Body of pancreas (tissue), 4 donors: ENCODE data around the gene CIAO2B. TPM values are rescaled to one million over a fixed set of nuclear protein-coding genes. Genes with fewer than 3 reads are reported as not detected.

ENCODE experiments used
- ATAC-seq: fragments of 150-250 bp; one replicate; pipeline ENCODE4 v1.9.1; 2016
- DNase-seq, 4 donors: peaks; one replicate each; pipeline ENCODE4 v3.0.0-alpha.2; 2019
- H3K27ac ChIP-seq, 4 donors: fragments of 200-600 bp; sonication (generic); 1 replicate in 3 of 4; 2 replicates in 1 of 4; pipeline versions ENCODE4 v1.5.1 to v1.6.1; 2016 to 2019; ENCODE audit warnings: mild to moderate bottlenecking in 1 of 4, mixed read lengths in 1 of 4, moderate library complexity in 1 of 4
- H3K27me3 ChIP-seq, 2 donors: fragments of 200-600 bp; sonication (generic); one replicate each; pipeline ENCODE4 v1.6.0; 2016; ENCODE audit warnings: mild to moderate bottlenecking in 1 of 2
- H3K36me3 ChIP-seq, 2 donors: fragments of 200-600 bp; sonication (generic); replicated peaks in 1 of 2; 2 replicates each; pipeline ENCODE4 v1.5.1; 2016; ENCODE audit warnings: low read depth in 2 of 2; ENCODE audit not compliant: insufficient read depth in 1 of 2
- H3K4me1 ChIP-seq: fragments of 200-600 bp; sonication (generic); one replicate; pipeline ENCODE4 v1.6.0; 2016
- H3K4me3 ChIP-seq, 2 donors: fragments of 200-600 bp; sonication (generic); 1 replicate in 1 of 2; 2 replicates in 1 of 2; pipeline ENCODE4 v1.5.1; 2016 to 2019
- H3K9me3 ChIP-seq, 3 donors: fragments of 200-600 bp; sonication (generic); 1 replicate in 2 of 3; 2 replicates in 1 of 3; pipeline ENCODE4 v1.5.1; 2016
- POLR2A ChIP-seq, 3 donors: fragments of 450-650 bp; IDR thresholded peaks; one replicate each; pipeline ENCODE4 v1.6.1; 2016; ENCODE audit warnings: antibody characterized with exemption in 3 of 3, mild to moderate bottlenecking in 2 of 3
- WGBS, 2 donors: methylation state at CpG; one replicate each; pipeline ENCODE4 v1.1.5; 2017; 5-methylcytosine and 5-hydroxymethylcytosine counted together
- intact Hi-C: fragments of 100-400 bp; cut with DNase I; formaldehyde crosslinking; loops from one replicate; pipeline ENCODE4 v1.15.1; 2023
- total RNA-seq, 2 donors: library from RNA; depleted of rRNA; stranded (reverse); fragments of >200 nt; gene quantifications; one replicate each; pipeline ENCODE4 v1.1.0, GENCODE V29; 2016
- TF ChIP-seq, protein P1 (sequence below), 7 experiments: fragments of 450-650 bp in 4 of 7; fragments of 200-600 bp in 3 of 7; sonication (generic) in 3 of 7; IDR thresholded peaks; one replicate each; pipeline ENCODE4 v1.5.1; 2016 to 2019; ENCODE audit warnings: antibody characterized with exemption in 7 of 7

Gene CIAO2B
- total RNA-seq, 2 donors from 2014 or later, result 7.6 to 15.3 TPM

DNA sequence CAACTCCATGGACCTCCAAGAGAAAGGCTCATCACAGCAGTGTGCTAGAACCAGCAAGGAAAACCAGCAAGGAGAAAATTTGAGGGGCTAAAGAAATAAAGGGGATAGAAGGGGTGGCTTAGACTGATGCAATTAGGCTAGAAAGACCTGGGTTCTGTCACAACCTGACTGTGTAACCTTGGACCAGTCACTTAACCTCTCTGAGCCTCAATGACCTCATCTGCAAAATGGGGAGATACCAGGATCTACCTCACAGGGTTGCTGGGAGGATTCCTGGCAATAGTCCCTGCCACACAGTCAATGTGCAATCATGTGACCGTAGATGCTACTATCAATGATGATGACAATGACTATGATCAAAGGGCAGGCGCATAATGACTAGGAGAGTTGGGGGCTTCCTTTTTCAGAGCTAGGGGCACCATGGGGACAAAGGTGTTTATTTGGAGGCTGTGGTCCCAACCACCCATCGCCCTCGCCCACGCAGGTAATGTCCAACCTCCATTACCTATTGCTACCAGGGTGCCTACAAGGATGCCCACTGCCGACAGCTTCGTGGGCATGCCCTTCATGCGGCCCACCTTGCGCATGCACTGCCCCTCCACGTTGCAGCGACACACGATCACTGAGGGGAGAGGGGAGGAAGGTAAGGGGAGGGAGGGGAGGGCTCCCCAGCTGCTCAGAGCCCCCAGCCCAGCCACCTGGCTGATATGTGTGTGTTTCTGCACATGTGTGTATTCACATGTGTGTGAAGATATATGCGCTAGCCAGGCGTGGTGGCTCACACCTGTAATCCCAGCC lies 25.2 kb downstream of the CIAO2B start:
- intact Hi-C loops, result no loop called here
- ATAC-seq, result no peak
- no peak for TF ChIP-seq POLR2A (IDR thresholded peaks at IDR 0.05)
- TF ChIP-seq, protein P1, sequence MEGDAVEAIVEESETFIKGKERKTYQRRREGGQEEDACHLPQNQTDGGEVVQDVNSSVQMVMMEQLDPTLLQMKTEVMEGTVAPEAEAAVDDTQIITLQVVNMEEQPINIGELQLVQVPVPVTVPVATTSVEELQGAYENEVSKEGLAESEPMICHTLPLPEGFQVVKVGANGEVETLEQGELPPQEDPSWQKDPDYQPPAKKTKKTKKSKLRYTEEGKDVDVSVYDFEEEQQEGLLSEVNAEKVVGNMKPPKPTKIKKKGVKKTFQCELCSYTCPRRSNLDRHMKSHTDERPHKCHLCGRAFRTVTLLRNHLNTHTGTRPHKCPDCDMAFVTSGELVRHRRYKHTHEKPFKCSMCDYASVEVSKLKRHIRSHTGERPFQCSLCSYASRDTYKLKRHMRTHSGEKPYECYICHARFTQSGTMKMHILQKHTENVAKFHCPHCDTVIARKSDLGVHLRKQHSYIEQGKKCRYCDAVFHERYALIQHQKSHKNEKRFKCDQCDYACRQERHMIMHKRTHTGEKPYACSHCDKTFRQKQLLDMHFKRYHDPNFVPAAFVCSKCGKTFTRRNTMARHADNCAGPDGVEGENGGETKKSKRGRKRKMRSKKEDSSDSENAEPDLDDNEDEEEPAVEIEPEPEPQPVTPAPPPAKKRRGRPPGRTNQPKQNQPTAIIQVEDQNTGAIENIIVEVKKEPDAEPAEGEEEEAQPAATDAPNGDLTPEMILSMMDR (IDR thresholded peaks at IDR 0.05), result no peak

DNA sequence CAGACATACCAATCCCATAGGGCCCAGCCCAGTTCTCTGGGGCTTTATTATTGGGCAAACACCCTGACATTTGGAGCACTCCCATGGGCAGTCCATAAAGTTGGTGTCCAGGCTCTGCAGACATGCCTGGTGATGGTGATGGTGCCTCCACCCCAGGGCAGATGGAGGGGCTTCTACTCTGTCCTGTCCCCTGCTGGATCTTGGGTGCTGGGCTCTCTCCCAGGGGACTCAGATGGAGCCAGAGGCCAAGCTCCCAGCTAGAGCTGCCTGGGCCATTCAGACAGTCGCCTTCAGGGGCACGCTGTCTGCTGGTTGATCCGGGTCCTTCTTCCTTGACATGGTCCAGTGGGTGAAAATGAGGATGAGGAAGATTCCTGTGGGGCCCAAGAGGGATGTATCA lies 26.1 kb downstream of the CIAO2B start:
- no peak overlapping the region for H3K4me3 ChIP-seq
- H3K9me3 ChIP-seq, result no peaks in the 10 kb centered on the region
- 78 to 84% methylated on average over 3 of the region's 3 CpGs for whole genome bisulfite sequencing, 2 donors
- no peak for DNase-seq
- intact Hi-C loops, result no loop called here
- TF ChIP-seq POLR2A (IDR thresholded peaks at IDR 0.05), result no peak
- TF ChIP-seq, protein P1 (IDR thresholded peaks at IDR 0.05), result no peak
- no peaks in the 10 kb centered on the region for H3K36me3 ChIP-seq
- ATAC-seq, result no peak
- peaks cover 24% of the 10 kb centered on the region for H3K4me1 ChIP-seq
- no peaks in the 10 kb centered on the region for H3K27me3 ChIP-seq
- no peak overlapping the region for H3K27ac ChIP-seq

More for the DNA sequence above, 25.2 kb downstream of the CIAO2B start:
- no peak overlapping the region for H3K27ac ChIP-seq
- no peaks in the 10 kb centered on the region for H3K27me3 ChIP-seq
- no peak for DNase-seq
- no peaks in the 10 kb centered on the region for H3K9me3 ChIP-seq
- WGBS, 2 donors, result 90 to 91% methylated on average over 13 of the region's 14 CpGs
- no peaks in the 10 kb centered on the region for H3K36me3 ChIP-seq
- no peak overlapping the region for H3K4me3 ChIP-seq
- peaks cover 21% of the 10 kb centered on the region for H3K4me1 ChIP-seq

DNA sequence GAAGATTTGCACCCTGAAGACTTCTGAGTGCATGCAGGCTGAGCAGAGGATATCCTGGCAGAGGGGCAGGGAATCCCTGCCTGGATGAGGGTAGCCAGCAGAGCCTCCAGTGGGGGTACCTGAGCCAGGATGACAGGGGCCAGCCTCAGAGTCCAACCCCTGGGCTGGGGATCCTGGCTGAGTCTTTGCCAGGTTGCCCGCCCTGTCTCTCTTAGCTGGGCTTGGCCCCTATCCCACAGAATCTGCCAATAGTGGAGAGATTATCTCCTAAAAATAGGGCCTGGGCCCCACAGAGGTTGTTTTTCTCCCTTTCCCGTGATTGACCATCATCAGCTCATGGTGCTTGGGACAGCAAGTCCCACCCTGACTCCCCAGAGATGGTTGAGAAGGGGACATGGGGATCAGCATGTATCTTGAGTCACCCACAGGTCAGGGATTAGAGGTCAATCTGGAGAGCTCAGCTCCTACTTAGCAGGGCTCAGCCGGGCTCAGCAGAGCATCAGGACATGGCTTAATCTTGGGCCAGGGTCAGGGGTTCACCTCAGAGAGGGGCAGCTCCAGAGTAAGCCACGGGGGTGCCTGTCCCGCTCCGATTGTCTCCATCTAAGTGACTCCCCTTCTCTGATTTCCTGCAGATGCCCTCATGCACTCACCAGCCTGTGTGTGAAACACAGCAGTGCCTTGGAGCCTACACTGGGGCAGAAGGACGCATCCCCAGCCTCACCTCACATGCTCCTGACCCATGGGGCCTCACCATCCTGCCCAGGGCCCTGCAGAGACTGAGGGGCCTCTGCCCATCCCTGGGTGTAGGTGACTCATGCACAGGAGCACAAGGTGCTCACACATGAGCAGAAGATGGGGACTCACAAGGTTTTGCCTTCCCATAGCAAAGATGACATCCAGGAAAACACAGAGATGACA lies 27.0 kb downstream of the CIAO2B start:
- no peak for ATAC-seq
- H3K27me3 ChIP-seq, result no peaks in the 10 kb centered on the region
- H3K27ac ChIP-seq, result no peak overlapping the region
- intact Hi-C loops, result no loop called here
- no peaks in the 10 kb centered on the region for H3K36me3 ChIP-seq
- no peak overlapping the region for H3K4me3 ChIP-seq
- H3K9me3 ChIP-seq, result no peaks in the 10 kb centered on the region
- 59 to 72% methylated on average over 3 to 7 of the region's 7 CpGs for WGBS, 2 donors
- TF ChIP-seq, protein P1 (IDR thresholded peaks at IDR 0.05), result no peak
- no peak for TF ChIP-seq POLR2A (IDR thresholded peaks at IDR 0.05)
- DNase-seq, result no peak
- H3K4me1 ChIP-seq, result peaks cover 24% of the 10 kb centered on the region

DNA sequence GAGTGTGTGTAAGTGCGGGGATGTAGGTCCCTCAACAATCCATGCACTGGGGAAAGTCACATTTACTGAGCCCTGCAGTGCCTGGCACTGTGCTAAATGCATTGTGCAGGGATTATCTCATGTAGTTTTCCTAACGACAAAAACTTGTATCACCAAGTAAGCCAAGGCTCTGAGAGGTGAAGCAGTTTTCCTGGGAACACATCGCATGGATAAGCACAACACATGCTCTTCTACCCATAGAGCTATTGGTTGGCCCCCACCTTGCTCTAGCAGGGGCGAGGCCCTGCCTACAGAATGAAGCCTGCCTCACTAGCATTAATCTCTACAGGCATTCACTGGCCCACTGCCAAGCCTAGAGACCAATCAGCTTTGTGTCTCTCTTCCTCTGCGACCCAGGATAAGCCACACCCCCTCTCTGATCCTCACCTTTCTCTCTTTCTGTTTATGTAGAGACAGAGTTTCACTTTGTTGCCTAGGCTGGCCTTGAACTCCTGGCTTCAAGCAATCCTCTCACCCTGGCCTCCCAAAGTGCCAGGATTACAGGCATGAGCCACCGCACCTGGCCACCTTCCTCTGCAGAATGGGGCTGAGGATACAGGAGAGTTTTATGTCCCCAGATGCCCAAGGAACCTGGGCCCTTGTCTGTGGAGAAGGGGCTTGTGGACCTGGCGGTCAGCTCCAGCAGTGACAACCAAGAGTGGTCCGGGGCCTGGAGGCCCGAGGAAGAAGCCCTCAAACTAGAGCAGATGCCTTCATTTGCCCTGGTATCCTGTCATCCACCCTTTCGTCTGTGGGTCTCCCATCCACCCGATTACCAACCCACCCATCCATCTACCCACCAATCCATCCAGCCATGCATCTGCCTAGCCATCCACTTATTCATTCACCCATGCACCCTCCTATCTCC lies 28.3 kb downstream of the CIAO2B start:
- Histone ChIP-seq H3K27me3 (no peaks in the 10 kb centered on the region), H3K9me3 (no peaks in the 10 kb centered on the region), H3K36me3 (no peaks in the 10 kb centered on the region), H3K4me1 (peaks cover 27% of the 10 kb centered on the region), H3K27ac (peak overlapping the region in 1 of 4 donors; percentile 13), H3K4me3 (no peak overlapping the region)
- WGBS, 2 donors, result 58 to 70% methylated on average over 9 to 10 of the region's 11 CpGs
- ATAC-seq, result peak; percentile 58
- TF ChIP-seq POLR2A (IDR thresholded peaks at IDR 0.05), result no peak
- TF ChIP-seq, protein P1 (IDR thresholded peaks at IDR 0.05), result no peak
- intact Hi-C loops, result no loop called here
- DNase-seq, result peak; percentile 57 to 81 (median 74)
